Ramos (cell line): ENCODE results near the gene THAP4.

Source experiments
- in situ Hi-C: fragments of 300-500 bp; cut with MboI; formaldehyde crosslinking; loops from one replicate; pipeline ENCODE4 v1.14.3; 2022; ENCODE audit warnings: low sequenced_read_pairs; ENCODE audit not compliant: unreplicated experiment

THAP4 gene

DNA sequence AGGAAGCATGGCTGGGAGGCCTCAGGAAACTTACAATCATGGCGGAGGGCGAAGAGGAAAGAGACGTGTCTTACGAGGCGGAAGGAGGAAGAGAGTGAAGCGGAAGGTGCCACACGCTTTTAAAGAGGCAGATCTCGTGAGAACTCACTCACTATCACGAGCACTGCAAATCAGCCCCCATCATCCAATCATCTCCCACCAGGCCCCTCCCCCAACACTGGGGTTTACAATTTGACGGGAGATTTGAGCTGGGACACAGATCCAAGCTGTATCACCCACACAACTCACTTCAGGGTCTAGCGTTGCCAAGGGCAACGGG, 83.5 kb downstream of the THAP4 start:
- in situ Hi-C loops = no loop called here

DNA sequence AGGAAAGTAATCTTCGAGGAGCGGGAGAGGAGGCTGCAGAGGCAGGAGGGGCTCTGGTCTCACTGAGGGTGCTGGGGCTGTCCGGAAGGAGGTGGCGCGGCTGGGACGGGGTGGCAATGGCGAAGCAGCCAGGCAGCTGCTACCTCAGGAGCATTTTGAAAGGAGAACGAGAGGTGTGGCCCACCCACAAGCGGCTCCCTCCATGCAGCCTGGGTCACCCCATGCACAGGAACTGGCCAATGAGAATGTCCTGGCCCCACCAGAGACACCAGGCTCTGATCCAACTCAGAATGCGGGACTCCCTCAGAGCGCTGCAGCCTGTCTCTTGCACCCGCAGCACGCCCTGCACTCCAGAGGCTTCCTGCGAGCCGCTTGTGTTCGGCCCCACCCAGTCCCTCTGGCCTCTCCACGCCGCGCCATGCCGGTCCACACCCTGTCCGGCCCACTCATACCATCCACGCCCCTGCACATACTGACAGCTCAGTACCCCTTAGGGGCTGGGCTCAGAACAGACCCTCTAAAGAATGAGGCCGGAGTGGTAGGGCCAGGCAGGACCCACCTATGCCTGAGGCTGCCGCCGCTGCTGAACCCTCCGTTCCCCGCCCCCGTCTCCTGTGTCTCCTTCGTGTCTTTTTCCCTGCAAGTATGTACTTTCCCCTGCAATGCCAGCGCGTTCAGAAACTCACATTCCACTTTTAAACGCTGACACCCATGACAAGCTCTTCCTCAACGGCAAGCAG, 84.8 kb downstream of the THAP4 start:
- in situ Hi-C loops = no loop called here

DNA sequence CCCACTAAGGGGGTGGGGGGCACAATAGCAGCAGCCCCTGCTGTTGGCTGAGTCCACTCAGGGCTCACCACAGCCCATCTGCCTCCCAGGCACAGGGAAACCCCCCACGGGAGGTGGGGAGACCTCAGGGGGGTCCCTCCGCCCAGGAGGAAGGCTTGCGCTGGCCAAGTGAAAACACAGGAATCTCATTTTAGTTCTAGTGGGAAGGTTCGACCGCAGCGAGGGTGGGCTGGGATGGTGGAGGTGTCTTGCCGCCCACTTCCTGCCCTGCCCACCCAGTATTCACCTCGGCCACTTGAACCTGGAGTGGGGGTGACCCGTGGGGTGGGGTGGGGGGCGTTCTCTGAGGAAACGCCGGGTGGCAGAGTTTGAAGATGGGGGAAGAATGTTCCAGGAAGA, 85.4 kb downstream of the THAP4 start:
- in situ Hi-C loops = no loop called here

DNA sequence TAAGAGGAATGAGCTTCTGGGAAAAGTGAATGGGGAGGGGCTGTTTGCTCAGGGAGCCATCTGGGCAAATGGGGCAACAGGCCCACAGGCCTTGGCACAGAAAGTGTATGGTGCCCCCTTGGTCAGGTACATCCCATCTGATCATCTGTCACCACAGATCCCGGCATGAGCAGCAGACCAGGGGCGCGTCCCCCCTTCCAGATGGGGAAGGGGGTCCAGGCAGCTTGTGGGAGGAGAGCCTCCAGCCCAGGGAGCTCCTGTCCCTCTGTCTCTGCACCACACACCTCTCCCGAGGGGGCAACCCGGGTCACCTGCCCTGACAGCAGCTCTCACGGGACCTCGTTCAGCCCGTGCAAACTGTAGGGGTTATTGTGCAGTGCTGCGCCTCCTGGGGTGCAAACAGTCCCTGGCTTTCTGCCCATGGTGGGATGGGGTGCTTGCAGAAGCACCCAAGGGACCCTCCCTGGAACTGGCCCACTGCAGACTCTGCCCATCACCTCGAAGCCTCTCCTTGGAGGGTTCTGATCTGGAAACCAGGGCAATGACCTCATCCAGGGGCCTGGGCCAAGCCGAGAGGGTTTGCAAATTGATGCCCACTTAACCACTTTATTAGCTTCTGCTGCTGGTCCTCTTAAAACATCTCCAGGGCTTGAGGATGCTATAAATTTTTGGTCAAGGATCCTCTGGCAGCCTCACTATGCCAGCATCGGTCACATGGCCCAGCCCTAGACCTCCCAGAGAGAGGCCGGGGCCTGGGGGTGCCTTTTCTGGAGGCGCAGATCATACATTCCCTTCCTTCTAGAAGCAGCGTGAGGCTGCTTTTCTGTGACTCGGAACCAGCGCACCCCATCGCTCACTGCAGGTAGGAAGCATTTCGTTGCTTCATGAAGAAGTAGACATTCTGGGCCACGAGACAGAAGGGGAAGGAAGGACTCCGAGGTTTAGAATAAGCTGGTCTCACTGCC, 86.1 kb downstream of the THAP4 start:
- in situ Hi-C loops = no loop called here

DNA sequence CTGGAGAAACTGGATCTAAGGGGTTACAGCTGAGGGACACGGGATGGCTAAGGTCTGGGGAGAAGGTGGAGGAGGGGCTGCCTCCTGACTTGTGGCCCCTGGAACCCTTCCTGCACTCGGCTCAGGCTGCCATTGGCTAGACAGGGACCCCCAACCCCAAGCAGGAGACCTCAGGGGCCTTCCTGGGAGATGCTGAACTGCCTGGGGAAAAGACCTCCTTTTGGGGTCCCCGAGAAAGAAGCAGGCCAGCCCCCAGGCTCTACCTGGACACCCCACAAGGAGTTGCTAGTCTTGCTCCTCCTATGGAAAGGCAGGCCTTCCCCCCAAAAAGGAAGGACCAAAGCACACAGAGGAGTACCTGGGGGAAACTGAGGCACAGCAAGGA, 88.5 kb downstream of the THAP4 start:
- in situ Hi-C loops = no loop called here

DNA sequence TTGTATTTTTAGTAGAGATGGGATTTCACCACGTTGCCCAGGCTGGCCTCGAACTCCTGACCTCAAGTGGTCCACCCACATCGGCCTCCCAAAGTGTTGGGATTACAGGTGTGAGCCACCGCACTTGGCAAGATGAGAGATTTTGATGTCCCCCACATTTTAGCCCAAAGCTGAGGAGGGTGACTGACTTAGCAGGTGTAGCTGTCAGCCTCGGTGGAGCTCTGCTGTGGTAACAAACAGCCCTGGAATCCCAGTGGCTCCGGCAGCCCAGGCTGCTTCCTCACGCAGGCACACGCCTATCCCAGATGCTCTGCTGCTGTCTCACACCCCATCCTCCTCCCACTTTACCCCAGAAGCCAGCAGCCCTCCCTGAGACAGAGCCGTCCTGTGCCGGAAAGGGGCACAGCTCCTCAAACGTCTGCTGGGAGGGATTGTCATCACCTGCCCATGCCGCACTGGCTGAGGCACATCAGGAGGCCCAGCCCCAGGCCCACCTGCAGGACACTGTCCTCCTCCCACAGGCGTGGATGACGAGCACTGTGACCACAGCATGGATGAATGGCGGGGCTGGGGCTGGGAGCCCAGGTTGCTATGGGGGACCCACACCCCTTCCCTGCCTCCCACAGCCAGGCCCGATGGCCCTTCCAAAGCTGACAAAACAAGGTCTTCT, 89.0 kb downstream of the THAP4 start:
- in situ Hi-C loops = no loop called here

DNA sequence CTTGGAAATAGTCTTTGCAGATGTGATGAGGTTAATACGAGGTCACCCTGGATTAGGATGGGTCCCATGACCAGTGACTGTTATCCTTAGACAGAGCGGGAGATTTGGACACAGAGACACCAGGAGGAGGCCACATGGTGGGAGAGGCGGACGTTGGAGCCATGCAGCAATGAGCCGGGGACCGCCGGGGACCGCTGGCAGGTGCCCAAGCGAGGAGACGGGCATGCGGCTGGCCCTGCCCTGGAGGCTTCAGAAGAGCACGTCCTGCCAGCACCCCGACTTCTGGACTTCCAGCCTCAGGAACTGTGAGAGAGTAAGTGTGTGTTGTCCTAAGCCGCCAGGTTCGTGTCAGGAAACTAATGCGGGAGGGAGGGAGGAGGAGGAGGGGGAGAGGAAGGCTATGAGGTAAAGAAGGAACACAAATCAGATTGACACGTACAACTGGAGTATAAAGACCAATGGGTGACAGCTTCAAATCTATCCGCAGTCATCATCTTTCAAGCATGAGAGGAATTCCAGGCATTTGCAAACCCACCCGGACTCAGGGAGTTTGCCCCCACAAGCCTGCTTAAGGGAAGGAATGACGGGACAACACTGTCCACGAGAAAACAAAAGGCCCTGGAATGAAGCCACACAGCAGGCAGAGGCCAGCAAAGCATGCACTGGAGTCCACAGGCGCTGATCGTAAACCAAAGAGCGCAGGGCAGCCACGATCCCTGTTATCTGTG, 90.0 kb downstream of the THAP4 start:
- in situ Hi-C loops = no loop called here

DNA sequence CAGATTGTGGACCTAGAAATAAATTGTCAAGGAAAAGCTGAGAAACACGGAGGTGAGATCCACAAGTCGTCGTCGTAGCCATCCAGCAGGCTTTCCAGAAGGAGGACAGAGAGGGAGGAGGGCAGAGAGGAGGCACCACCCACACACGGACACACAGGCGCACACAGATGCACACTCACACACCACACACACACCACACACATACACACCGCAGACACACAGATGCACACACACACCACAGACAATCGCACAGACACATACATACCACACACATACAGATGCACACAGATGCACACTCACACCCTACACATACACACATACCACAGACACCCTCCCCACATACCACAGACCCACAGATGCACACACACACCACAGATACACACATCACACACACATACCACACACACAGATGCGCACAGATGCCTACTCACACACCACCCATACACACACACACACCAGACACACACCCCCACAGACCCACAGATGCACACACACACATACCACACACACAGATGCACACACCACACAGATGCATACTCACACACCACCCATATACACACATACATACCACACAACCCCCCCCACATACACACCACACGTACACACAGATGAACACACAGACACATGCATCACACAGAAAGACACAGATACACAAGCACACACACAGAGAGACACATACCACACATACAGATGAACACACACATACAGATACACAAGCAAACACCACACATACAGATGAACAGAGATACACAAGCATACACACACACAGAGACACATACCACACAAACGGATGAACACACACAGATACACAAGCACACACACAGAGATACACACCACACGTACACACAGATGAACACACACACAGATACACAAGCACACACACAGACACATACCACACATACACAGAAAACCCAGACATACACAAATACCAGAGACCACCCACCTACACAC, 91.2 kb downstream of the THAP4 start:
- in situ Hi-C loops = no loop called here

DNA sequence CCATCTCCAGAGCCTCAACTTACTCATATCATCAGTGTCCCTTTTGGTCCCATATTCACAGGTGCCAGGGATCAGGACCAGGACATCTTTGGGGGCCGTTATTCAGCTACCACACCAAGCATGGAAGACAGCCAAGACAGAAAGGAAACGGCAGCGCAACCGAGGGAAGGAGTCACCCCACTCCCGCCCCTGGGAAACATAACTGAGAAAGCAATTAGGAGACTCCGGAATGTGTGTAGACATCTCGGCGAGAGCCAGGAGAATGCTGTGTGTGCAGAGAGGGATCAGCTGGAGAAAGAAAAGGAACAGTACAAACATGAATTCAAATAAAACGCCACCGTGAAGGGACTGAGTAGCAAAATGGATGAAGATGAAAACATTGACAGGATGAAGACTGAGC, 91.9 kb downstream of the THAP4 start:
- in situ Hi-C loops = no loop called here

DNA sequence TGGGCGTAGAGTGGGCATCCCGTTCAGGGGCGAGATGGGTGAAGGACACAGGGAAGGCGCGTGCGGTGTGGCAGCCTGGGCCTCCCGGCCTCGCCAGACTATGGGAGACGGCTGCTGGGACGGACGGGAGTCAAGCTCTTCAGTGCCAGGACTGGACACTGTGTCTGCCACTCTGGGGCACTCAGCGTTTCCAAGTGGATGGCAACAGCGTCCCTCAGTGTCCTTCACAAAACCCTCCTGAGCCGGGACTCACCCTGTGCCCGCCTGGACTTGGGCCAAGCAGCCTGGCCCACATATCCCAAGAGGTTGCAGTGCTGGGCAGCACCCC, 94.7 kb downstream of the THAP4 start:
- in situ Hi-C loops = no loop called here

DNA sequence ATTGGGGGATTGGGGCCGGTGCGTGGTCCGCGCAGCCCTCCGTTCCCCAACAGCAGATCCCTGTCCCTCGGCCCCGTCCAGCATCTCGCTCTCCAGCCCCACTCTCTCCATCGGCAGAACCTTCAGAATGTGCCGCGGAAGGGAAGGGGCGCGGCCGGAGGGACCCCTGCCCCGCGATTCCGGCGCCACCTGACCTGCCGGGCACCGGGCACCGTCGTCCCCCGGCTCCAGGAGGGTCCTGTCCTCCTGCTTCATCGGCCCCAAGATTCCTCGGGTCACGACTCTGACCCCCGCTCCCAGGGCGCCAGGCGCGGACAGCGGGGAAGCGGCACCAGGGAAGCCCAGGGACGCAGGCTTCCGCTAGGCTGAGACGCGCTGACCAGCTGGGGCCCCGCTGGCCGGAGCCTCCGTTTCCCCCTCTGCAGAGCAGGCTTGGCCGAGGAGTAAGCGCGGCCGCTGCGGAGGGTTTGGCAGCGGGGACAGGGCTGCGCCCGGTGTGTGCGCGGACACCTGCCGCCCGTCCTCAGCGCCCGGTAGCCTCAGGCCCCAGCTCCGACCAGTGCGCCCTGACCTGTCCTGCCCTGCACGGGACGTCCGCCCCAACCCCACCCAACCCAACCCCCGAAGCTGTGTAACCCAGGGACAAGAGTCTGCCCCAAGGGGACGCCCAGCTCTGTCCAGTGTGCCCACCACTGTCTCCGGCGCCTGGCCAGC, 95.2 kb downstream of the THAP4 start:
- in situ Hi-C loops = no loop called here

DNA sequence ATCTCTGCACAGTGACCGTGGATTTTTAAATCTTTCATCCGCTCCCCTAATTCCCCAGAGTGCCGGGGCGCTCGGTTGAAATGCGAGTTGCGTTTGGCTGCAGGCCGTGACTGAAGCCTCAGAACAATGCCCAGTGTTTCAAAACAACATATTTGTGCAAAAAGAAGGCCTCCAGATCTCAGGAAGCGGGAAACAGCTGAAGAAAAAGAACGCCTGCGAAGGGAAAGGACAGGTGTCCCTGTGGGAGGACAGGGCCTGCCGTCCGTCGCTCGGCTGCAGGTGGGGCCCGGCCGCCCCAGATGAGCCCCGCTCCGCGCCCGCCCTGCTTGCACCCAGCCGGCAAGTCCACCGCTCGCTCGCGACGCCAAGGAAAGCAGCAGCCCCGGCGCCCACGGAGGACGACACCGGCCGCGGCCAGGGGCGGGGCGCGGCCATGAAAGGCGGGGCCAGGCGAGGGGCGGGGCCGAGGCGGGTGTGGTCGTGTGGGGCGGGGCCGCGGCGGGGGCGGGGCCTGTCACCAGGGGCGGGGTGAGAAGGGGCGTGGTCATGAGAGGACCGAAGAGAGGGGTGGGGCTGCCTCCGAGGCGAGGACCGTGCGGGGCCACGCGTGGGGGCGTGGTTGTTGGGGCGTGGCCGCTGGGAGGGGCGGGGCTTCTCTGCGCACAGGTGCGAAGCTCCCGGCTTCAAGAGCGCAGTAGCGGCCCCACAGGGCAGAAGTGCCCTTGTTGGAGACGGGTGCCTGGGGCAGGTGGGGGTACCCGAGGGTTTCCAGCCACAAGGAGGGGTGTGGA, 96.0 kb downstream of the THAP4 start:
- in situ Hi-C loops = no loop called here

DNA sequence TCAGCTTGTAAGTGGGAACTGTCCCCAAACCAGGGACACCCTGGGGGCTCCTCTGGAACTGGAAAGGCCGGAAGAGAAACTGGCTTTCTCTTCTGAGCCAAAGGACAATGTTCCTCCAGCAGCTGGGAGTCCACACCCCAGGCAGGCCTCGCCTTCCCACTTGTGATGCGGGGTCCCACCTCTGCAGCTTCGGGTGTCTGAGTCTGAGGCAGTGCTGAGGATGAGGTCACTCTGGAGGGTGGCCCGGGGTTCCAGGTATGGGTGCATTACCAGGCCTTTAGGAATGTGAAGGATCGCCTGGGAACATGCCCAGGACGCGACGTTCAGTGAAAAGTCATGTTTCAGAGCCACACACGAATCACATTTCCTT, 96.6 kb downstream of the THAP4 start:
- in situ Hi-C loops = no loop called here

DNA sequence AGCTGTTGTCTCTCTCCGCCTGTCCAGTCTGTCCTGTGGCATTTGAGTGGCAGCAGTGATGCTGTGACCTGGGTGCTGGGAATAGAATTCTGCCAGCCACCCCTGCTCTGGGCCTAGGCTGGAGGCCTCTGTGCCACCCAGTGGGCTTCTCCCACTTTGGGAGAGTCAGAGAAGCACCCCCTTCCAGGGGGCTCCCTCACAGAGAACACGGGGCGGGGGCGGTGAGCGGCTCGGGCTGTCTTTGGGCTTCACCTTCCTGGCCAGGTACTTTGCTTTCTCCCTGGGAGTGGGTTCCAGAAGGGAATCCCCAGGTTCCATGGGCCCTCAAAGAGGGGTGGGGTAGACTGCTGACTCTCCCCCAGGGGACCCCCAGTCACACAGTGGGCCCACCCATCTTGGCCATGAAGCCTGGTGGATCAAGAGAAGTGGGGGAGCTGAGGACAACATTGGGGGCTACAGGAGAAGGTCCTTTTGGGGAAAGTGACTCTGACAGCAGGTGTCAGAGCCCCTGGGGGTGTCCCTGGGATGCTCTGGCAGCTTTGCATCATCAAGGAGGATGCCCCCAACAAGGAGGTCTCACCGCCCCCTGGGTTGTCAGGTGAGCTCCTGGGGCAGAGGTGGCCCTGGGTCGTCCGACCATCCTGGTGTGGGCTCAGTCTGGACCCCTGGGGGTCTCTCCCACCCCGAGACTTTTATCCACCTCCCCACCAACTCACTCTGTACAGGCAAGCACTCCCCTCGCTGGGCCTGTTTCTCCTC, 97.2 kb downstream of the THAP4 start:
- in situ Hi-C loops = no loop called here

DNA sequence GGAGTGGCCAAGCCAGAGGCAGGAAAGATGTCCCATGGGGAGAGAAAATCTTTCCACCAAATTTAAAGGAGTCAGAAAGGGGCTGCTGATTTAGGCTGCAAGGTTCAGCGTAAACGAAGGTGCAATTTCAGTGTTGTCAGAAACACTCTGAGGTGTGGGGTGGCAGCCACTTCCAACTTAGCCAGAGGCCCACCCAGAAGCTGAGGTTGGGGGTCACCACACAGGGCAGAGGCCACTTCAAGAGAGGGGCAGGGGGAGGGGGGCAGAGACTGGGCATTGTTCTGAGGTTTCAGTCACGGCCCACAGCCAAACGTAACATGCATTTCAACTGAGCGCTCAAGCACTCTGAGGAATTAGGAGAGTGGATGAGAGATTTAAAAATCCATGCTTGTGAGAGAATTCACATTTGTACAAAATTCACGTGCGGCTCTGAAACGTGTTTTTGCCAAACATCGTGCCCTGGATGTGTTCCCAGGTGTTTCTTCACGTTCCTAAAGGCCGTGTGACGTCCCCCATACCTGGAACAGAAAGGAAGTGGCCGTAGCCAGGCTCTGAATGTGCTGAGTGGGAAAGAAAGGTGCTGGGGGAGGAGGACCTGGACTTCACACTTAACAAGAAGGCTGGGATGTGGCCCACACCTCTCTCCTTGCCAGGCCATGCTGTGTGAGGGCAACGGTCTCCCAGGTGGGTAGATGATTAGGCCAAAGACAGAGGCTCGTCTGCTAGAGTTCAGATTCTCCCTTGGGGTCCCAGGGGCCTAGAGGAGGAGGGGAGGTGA, 97.9 kb downstream of the THAP4 start:
- in situ Hi-C loops = no loop called here

DNA sequence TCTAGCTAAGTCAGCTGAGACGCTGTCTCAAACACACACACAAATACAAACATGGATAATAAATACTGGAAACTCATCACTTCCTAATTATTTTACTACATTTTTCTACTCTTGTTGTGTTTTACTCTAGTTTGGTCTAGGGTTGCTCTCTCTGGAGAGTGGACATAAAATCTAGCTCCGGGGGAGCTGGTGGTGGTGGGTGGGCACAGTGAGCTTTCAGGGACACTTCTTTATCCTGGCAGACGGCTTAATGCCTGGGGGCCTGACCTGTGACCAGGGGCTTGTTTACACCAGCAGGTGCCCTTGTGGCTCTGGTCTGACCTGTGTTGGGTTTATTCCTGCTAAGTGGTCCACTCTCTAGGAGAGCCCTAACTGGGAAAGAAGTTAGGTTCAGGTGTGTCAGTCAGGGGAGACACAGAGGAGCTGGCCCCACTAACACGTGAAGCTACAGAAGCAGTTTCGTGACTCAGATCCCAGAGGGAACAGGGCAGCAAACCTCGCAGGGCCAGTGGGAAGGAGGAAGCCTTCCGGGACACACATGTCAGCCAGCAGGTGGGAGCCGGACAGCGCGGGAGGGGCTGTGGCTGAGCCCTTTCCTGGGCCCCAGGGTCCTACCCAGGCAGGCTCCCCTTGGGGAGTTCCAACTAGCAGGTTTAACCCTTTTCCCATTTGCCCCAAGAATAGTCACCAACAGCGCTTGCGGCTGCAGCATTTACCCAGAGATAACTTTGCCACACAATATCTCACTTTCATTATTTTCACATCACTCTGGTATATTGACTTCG, 100.9 kb downstream of the THAP4 start:
- in situ Hi-C loops = no loop called here
